Thyroid gland (tissue), 4 donors: Measurements from ENCODE around the gene TOGARAM2. TPM values are rescaled to one million over a fixed set of nuclear protein-coding genes. Genes with fewer than 3 reads are reported as not detected.

ENCODE experiments used
- DNase-seq, 2 donors: peaks; one replicate each; pipeline ENCODE4 v3.0.0-alpha.2; 2019
- H3K27ac ChIP-seq, 3 donors: fragments of 200-600 bp; sonication (generic); 1 replicate in 2 of 3; 2 replicates in 1 of 3; pipeline ENCODE4 v1.5.1; 2016 to 2019; ENCODE audit warnings: mild to moderate bottlenecking in 1 of 3, moderate library complexity in 1 of 3
- H3K27me3 ChIP-seq: fragments of 200-600 bp; sonication (generic); one replicate; pipeline ENCODE4 v1.5.1; 2019
- H3K36me3 ChIP-seq, 2 donors: fragments of 200-600 bp; sonication (generic); one replicate each; pipeline ENCODE4 v1.5.1; 2016 to 2019
- H3K4me1 ChIP-seq, 2 donors: fragments of 200-600 bp; sonication (generic); one replicate each; pipeline ENCODE4 v1.5.1; 2017 to 2019
- H3K4me3 ChIP-seq, 3 donors: fragments of 200-600 bp; sonication (generic); replicated peaks in 1 of 3; 1 replicate in 2 of 3; 2 replicates in 1 of 3; pipeline ENCODE4 v1.5.1; 2016; ENCODE audit warnings: mild to moderate bottlenecking in 1 of 3
- H3K9me3 ChIP-seq: fragments of 200-600 bp; sonication (generic); one replicate; pipeline ENCODE4 v1.5.1; 2017
- CTCF ChIP-seq, 6 experiments: fragments of 200-600 bp in 3 of 6; fragments of 450-650 bp in 3 of 6; sonication (generic) in 3 of 6; IDR thresholded peaks; one replicate each; pipeline ENCODE4 v1.5.1; 2016 to 2019; ENCODE audit warnings: antibody characterized with exemption in 6 of 6, mild to moderate bottlenecking in 2 of 6, inconsistent platforms in 1 of 6, moderate library complexity in 1 of 6
- POLR2A ChIP-seq, 2 donors: fragments of 450-650 bp; IDR thresholded peaks; one replicate each; pipeline ENCODE4 v1.6.1; 2017; ENCODE audit warnings: antibody characterized with exemption in 2 of 2, mild to moderate bottlenecking in 2 of 2, moderate library complexity in 1 of 2
- WGBS, 2 donors: methylation state at CpG; one replicate each; pipeline ENCODE4 v1.1.5; 2017; 5-methylcytosine and 5-hydroxymethylcytosine counted together
- intact Hi-C: fragments of 100-400 bp; cut with DNase I; formaldehyde crosslinking; loops from one replicate; pipeline ENCODE4 v1.15.1; 2023
- total RNA-seq, 4 donors: library from RNA; depleted of rRNA; stranded (reverse); fragments of >200 nt; gene quantifications; one replicate each; pipeline ENCODE4 v1.2.3, GENCODE V29; 2016

The TOGARAM2 gene
- total RNA-seq, 4 donors from 2014 or later: under 0.01 to 0.78 (median 0.35) TPM

DNA sequence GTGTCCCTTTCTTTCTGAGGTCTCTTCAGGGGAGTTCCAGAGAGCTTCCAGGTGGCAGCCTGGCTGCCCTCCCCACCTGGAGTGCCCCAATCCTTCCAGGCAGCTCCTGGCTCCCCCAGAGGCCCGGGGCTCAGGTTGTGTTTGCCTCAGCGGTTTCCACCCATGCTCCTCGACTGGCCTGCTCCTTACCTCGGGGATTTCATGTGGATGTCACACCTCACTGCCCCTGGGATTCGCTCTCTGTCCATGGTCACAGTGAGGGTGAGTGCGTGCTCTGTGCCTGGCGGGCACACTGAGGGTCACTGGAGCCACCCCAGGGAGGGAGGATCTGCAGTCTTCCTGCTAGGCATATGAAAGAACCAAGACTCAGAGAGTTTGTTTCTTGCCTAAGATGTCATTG lies 2.1 kb upstream of the TOGARAM2 start:
- Histone ChIP-seq H3K27ac (no peak overlapping the region), H3K4me1 (peaks cover 0 to 29% of the 10 kb centered on the region in 2 donors), H3K4me3 (no peak overlapping the region), H3K27me3 (no peaks in the 10 kb centered on the region), H3K9me3 (no peaks in the 10 kb centered on the region), H3K36me3 (no peaks in the 10 kb centered on the region)
- WGBS, 2 donors: 25% methylated on average over 7 of the region's 7 CpGs; no CpG with 5 or more reads in 1 of the 2 donors
- TF ChIP-seq CTCF (IDR thresholded peaks at IDR 0.05) (no peak), POLR2A (IDR thresholded peaks at IDR 0.05) (no peak)
- peak; percentile 49 to 67 for DNase-seq
- intact Hi-C loops: no loop called here

GRCh38 chr2:28979576-28980366 lies 1.3 kb upstream of the TOGARAM2 start:
- no peak for TF ChIP-seq CTCF (IDR thresholded peaks at IDR 0.05)
- TF ChIP-seq POLR2A (IDR thresholded peaks at IDR 0.05): no peak

GRCh38 chr2:28980368-28981015 lies 606 bp upstream of the TOGARAM2 start:
- intact Hi-C loops: no loop called here
- Histone ChIP-seq H3K27ac (no peak overlapping the region), H3K4me3 (no peak overlapping the region), H3K9me3 (no peaks in the 10 kb centered on the region), H3K36me3 (no peaks in the 10 kb centered on the region), H3K4me1 (peaks cover 0 to 34% of the 10 kb centered on the region in 2 donors), H3K27me3 (no peaks in the 10 kb centered on the region)
- TF ChIP-seq CTCF (IDR thresholded peaks at IDR 0.05): no peak
- no peak for TF ChIP-seq POLR2A (IDR thresholded peaks at IDR 0.05)
- WGBS, 2 donors: 76 to 81% methylated on average over 3 of the region's 3 CpGs
- no peak for DNase-seq

More at GRCh38 chr2:28979576-28980366, 1.3 kb upstream of the TOGARAM2 start:
- DNase-seq: peak; percentile 52 to 58
- intact Hi-C loops: no loop called here
- WGBS, 2 donors: 63 to 73% methylated on average over 5 of the region's 13 CpGs
- H3K9me3 ChIP-seq: no peaks in the 10 kb centered on the region
- H3K27ac ChIP-seq: no peak overlapping the region
- no peak overlapping the region for H3K4me3 ChIP-seq
- H3K27me3 ChIP-seq: no peaks in the 10 kb centered on the region
- H3K36me3 ChIP-seq: no peaks in the 10 kb centered on the region
- H3K4me1 ChIP-seq: peaks cover 0 to 34% of the 10 kb centered on the region in 2 donors

DNA sequence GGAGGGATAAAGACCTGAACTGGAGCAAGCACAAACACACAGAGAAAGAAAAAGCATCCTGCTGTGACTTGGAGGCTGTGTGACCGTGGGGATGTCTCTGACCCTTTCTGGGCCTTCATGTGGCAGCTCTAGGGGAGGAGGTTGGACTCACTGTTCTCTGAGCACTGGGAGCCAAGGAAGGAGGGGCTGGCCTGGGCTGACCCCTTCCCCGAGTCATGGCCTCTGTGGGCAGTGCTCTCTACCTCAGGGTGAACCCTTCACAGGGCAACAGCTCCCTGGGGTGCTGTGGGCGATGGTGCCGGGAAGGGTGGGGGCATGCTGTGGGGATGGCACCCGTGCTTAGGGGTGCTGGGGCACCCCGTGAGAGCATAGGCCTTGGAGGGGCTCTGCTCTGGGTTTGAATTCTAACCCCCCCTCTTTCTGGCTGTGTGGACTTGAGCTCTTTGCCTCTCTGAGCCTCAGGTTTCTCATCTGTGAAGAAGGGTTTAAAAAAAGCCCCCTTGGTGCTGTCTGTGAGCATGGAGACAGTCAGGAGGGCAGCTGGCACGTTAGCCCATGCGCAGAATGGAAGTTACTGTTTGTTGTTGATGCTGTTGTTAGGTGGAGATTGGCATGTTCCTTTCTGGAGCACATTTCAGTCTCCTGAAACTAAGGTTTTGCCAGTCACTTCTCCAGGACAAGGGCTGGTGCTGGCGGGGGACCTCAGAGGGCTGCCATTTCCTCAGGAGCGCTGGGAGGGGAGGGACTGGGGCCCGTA lies 700 bp downstream of the TOGARAM2 start:
- H3K36me3 ChIP-seq: no peaks in the 10 kb centered on the region
- no peak overlapping the region for H3K27ac ChIP-seq
- H3K9me3 ChIP-seq: no peaks in the 10 kb centered on the region
- H3K4me1 ChIP-seq: peaks cover 0 to 34% of the 10 kb centered on the region in 2 donors
- TF ChIP-seq CTCF (IDR thresholded peaks at IDR 0.05) (no peak), POLR2A (IDR thresholded peaks at IDR 0.05) (no peak)
- WGBS, 2 donors: 69 to 90% methylated on average over 8 of the region's 11 CpGs
- H3K4me3 ChIP-seq: no peak overlapping the region
- no peak for DNase-seq
- no peaks in the 10 kb centered on the region for H3K27me3 ChIP-seq
- intact Hi-C loops: no loop called here
